Stimulated activated naive CD4-positive, alpha-beta T cell (primary cell): ENCODE measurements around the gene CDH4.
"Not testable (repeated sequence)": the region's sequence is repeated elsewhere in the genome, so short reads cannot be mapped to it uniquely, and the experiment has no call there.

Source experiments
- DNase-seq, 6 experiments: peaks; one replicate each; lab custom pipeline; 2025; lab: John Stamatoyannopoulos, UW

The CDH4 gene

DNA sequence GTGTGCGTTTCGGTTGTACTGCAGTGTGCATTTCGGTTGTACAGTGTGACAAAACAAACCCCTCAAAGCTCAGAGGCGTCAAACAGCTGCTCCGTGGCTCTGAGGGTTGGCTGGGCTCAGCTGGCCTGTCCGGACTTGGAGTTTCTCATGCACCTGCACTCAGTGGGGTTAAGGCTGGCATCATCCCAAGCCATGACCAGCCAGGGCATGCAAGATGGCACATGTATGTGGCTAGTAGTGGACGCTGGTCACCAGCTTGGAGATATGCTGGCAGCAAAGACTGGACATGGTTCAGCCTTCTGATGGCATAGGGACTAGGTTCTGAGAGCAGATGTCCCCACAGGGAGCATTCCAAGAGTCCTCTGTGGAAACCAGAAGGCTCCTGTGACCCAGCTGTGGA lies 187.2 kb downstream of the CDH4 start:
- no peak for DNase-seq

DNA sequence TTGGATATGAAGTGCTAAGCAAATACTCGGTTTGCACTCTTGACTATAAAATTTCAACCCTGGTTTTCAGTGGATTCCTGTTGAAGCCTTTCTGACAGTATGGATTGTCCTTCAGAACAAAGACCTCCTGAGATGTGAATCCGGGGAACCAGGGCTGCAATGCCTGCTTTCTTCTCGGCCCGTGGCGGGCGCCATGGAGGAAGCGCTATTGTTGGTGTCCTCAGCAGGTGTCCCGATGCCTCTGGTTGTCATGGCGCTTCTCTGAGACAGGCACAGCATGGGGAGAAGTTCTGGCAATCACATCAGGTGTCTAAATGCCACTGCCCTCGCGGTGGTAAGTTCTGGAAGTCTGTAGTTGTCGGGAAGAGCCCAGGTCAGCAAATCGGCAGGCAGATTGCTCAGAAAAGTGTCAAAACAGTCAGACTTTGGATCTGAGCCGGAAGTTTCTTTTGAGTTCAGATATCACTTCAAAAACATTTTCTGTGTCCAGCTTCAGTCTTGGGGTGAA lies 188.5 kb downstream of the CDH4 start:
- DNase-seq, result no peak

DNA sequence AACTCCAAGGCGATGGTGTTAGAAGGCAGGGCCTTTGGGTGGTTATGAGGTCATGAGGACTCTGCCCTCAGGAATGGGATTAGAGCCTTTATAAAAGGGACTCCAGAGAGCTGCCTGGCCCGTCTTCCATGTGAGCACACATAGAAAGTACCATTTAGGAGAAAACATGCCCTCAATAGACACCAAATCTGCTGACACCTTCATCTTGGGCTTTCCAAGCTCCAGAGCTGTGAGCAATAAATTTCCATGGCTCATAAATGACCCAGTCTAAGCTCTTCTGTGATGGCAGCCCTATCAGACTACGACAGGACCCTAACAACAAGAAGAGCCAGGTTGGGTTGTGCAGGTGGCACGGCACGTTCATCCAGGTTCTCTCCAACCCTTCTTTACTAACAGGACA lies 189.5 kb downstream of the CDH4 start:
- DNase-seq, result no peak

DNA sequence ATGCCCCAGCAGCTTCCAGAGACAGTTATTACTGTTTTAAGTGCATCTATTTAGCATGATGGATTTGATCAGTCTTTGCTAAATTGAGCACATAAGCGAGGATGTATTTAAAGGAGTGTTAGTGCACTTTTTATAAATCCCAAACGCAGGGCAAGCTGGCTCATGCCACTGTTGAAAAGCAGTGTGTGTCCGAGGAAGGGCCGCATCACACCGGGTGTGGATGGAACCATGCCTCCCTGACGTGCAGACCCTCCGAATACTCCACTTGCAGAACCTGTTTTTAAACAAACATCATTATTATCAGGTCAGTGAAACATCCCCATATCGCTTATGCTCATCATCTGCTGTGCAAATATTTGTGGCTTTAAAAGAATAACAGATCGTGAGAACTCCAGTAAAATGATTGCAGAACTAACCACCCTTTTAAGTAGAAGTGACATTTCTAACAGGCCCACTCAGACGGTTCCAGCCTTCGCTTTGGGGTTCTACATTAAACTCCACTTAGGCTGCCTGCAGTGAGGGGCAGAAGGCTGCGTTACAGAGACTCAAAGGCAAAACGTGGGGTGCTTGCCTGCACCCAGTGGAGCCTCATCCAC lies 190.1 kb downstream of the CDH4 start:
- no peak for DNase-seq

DNA sequence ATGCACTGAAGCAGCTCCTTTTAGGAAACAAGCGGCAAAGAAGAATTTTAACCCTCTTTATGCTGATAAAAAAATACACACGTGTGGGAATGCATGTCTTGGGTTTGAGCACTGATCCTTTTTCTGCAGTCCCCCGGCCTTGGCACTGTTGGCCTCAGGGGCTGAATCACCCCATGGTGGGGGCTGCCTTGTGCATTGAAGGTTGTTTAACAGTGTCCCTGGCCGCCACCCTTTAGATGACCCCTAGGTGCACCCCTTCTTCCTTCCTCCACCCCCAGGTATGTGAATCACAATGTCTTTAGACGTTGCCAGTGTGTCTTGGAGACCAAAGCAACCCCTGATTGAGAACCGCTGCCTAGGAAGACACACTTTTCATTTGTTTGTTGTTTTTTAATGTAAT lies 190.7 kb downstream of the CDH4 start:
- no peak for DNase-seq

DNA sequence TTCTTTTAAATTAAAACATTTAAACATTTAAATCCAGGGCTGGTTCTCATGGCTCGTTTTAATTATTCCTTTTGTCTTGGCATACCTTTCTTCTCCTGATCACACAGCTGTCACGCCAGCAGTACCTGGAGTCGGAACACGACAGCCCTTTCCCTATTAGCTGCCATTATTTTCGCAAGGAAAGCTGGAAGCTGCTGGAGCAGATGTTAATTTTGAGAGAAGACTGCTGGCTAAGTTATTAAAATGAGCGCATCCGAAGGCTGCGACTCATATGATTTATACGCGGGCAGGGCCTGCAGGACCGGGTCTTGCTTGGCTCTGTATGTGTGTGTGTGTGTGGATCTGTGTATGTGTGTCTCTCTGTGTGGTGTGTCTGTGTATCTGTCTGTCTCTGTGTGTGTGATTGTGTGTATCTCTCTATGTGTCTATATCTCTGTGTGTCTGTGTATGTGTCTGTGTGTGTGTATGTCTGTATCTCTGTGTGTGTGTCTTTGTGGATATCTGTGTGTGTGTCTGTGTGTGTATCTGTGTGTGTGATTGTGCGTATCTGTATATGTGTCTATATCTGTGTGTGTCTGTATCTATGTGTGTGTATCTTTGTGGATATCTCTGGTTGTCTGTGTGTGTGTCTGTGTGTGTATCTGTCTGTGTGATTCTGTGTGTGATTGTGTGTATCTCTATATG lies 191.5 kb downstream of the CDH4 start:
- no peak for DNase-seq

DNA sequence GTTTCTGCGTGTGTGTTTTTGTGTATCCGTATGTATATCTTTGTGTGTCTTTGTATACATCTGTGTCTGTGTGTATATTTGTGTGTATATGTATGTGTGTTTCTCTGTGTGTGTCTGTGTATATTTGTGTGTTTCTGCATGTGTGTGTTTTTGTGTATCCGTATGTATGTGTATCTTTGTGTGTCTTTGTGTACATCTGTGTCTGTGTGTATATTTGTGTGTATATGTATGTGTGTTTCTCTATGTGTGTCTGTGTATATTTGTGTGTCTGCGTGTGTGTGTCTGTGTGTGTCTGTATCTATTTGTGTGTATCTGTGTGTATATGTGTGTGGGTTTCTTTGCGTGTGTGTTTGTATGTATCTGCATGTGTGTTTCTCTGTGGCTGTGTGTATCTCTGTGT lies 192.6 kb downstream of the CDH4 start:
- DNase-seq, result no peak

DNA sequence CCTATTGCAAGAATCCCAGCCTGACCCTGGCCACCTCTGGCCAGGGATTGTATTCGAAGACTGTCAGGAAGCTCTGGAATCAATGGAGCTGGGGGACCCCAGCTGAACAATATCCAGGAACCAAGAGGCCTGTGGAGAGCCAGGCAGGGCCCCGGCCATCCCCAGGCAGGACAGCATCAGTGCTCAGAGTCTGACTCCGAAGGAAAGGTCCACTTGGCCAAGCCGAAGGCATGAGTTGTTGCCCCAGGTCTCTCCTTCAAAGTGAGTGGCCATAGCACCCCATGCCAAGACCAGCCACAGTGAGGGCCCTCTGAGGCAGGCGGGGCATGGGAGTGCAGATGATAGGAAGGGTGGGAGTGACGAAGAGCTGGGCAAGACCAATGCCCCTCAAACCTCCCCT lies 193.1 kb downstream of the CDH4 start:
- DNase-seq, result no peak

DNA sequence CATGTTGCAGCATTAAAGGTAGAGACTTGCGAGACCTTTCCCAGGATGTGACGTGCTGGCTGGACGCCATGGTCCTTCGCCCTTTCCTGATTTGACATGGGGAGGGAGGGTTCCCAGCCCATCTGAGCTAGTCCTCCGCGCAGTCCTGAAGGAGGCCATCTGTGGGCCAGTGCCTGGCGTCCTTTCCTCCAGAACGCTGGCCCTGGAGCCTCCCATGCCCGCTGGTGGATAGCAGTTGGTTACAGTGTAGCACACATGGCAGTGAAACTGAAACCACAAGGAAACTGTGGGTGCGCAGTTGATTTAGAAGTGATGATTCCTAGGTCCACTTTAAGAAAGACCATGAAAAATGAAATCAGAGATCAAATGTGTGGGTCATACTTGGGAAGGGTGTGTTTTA lies 193.7 kb downstream of the CDH4 start:
- no peak for DNase-seq

DNA sequence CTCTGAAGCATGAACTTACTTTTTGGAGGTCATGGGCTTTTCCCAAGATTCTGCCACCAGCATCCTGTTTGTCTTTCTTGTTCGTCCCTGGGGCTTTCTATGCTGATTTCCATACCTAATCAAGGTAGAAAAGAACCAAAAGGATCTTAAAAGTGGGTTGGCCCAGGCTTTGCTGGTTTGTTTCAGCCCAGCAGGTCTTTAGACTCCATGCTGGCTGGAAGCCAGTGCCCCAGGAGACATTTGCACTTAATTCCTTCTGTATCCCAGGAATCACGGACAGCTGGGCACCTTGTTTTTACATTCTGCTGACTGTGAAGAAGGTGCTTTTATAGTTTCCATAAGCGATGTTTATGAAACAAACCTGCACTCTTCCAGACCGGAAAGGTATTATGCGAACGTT lies 195.9 kb downstream of the CDH4 start:
- DNase-seq, result no peak

DNA sequence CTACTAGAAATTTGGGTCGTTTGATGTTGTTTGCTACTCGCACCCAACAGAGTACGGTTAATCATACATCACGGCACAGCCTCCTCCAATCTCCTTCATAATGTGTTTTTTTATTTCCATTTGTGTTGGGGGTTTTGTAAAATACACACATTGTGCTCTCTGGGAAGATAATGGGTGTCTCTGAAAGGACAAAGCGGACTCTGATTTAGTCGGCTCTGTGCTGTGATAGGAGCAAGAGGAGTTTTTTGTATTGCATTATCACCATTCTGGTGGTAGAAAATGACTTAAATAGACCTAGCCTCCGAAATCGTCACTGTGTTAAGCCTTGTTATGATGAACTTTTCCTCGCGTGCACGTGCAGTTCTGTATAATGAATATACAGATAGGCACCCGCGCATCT lies 196.3 kb downstream of the CDH4 start:
- DNase-seq, result no peak

DNA sequence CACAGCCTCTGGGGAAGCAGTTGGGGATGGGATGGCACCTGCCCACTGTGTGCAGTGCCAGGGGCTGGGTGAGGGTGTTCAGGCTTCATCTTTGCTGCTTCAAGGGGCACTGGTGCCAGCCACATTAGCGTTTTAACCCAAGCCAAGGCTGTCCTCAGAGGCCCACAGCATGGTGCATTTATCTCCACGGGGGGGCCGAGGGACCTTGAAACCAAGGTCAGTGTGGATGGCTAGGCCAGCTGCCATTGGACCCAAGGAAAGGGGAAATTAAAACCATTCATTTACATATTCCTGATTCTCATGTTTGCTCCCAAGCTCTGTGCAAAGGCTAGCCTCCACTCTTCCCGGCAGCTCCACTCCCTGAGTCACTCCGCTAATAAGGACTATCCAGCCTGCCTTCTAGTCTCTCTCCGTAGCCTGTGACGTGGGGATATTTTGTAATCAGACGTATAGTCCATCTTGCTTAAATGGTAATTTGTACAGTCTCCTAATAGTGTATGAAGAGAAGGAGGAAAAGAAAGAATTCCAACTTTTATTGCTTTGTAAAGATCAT lies 197.1 kb downstream of the CDH4 start:
- DNase-seq, result no peak

DNA sequence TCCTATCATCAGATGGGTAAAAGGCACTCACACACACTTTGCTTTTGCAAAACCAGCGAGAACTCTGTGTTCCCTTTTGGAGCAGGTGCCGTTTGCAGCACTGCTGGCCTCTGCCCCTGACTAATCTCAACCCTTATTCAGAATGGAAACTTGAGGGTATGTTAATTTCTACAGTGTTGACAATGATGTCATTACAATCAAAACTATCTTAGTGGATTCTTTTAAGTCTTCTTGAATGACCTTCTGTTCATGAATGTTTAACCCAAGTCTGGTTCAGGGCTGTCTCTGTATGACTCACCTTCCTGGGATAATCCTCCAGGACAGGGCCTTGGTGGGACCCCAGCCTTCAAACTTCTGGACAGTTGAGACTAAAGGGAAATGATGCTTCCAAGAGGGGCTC lies 197.9 kb downstream of the CDH4 start:
- no peak for DNase-seq

DNA sequence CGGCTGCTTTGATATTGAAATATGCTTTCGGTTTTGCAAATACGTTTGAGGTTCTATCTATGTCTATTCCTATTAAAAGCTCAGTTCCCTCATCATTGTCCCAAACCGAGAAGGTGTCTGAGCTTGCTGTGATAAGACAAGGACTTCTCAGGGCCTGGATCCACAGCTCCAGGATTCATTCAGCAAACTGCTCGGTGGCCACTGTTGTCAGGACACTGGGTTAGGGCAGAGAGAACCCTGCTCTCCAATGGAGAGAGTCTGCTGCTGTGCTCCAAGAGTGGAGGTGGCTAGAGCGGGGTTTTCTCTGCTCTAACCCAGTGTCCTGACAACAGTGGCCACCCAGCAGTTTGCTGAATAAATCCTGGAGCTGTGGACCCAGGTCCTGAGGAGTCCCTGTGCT lies 198.5 kb downstream of the CDH4 start:
- no peak for DNase-seq

DNA sequence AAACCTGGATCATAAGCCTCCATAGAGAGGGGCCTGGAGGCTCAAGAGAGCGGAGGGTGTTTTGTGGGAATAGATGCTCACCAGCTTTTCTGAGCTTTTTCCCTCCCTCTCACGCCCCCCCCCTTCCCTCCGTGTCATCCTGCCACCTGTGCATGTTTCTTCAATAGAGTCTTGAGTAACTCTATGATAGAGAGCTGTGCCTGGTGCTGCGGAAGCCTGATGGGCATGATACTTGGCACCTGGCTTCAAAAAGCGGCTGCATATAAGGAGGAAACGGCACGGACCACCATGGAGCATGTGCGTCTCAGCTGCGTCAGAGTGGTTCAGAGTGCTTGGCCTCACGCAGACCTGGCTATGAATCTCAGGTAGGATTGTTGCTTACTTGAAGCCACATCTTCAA lies 198.9 kb downstream of the CDH4 start:
- DNase-seq, result no peak

DNA sequence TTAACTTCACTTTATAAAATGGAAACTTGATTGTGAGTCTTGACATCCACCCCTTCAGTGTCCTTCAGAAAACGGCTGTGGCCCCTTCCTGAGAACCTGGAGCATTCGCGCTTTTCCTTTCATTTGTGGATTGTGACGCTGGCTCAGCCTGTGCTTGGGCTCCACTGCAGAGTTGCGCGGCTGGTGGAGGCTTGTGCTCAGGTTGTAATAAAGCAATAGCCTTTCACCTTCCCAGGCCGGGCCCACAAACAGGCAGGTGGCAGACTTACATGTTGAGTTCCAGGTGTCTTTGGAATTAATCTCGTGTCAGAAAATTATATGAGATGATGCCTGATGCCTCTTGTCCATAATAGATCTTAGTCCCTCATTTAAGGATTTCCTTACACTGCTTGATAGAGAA lies 199.9 kb downstream of the CDH4 start:
- DNase-seq, result no peak

DNA sequence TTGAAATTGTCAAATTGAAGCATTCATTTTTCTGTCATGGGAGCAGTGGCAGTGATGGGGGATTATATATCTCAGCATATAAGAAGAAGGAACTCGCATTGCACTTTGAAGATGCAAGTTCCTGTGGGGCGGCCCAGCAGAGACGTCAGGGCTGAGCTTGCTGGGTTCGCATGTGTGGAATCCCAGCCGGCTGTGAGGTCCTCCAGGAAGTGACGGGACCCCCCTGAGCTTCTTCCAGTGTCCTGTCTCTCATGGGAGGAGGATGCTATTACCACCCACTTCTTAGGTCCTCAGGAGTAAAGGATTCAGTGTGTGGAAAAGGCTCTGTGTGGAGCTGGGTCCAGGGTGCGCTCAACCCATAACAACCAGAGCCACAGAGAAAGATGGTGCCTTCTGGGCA lies 201.2 kb downstream of the CDH4 start:
- no peak for DNase-seq

DNA sequence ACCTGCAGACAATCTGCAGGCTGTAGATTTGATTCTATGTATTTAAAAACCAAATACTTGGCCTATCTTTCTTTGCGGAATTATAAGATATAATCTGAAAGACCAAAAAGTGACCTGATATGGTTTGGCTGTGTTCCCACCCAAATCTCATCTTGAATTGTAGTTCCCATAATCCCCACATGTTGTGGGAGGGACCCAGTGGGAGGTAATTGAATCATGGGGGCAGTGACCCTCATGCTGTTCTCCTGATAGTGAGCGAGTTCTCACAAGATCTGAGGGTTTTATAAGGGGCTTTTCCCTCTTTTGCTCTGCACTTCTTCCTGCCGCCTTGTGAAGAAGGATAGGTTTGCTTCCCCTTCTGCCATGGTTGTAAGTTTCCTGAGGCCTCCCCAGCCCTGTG lies 201.6 kb downstream of the CDH4 start:
- not testable (repeated sequence) for DNase-seq

DNA sequence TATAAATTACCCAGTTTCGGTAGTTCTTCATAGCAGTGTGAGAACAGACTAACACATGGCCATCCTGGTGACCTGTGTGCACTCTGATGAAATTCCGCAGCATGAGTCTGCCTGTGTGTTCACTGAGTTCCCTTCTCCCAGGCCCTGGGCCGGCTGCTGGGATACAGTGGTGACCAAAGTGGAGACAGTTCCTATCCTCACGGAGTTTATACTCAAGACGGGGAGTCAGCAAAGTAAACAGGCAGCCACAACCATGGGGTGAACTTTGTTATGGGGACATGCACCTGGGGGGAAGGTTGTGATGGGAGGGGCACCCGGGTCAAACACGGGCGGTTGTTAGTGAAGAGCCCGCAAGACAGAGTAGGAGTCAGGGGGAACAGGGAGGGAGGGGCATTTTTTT lies 202.0 kb downstream of the CDH4 start:
- no peak for DNase-seq

DNA sequence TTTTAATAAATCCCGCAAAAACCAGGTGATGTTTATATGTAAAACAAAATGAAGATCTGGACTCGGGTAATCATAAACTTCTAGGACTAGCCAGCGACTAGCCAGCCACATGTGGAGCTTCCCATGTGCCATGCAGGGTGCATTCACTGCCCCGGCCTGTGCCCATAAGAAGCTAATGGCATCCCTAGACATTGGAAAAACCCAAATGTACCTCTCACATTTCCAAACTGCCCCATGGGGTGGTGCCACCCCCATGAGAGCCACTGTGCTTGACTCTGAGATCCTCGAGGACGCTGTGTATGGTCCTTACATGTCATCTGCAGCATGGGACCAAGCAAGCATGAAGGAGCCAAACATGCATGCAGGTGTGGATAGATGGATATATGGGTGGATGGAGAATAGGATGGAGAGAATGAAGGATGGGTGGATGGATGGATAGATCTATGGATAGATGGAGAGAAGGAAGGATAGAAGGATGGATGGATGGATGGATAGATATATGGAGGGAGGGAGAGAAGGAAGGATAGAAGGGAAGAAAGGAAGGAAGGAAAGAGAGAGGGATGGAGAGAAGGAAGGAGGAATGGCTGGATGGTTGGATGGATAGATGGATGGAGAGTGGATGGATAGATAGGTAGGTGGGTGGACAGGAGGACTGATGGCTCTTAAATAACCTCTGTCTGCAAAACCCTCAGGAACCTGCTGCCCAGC lies 203.6 kb downstream of the CDH4 start:
- no peak for DNase-seq

DNA sequence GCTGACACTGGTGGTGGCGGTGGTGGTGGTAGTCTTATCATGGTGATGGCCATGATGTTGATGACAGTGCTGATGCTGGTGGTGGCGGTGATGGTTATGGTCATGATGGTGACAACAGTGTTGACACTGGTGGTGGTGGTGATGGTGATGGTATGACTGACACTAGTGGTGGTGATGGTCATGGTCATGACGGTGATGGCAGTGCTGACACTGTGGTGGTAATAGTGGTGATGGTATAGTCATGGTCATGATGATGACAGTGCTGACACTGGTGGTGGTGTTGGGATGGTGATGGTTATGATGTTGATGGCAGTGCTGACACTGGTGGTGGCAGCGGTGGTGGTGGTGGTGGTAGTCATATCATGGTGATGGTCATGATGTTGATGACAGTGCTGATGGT lies 205.7 kb downstream of the CDH4 start:
- DNase-seq, result no peak

DNA sequence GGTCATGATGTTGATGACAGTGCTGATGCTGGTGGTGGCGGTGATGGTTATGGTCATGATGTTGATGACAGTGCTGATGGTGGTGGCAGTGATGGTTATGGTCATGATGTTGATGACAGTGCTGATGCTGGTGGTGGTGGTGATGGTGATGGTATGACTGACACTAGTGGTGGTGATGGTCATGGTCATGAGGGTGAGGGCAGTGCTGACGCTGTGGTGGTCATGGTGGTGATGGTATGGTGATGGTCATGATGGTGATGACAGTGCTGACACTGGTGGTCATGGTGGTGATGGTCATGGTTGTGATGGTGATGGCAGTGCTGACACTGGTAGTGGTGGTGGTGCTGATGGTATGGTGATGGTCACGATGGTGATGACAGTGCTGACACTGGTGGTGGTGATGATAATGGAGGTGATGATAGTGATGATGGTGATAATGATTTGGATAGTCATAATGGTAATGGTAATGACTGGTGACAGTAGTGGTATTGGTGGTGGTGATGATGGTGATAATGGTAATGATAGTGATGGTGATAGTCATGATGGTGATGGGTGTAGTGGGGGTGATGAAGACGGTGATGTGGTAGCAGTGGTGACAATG lies 206.2 kb downstream of the CDH4 start:
- no peak for DNase-seq

DNA sequence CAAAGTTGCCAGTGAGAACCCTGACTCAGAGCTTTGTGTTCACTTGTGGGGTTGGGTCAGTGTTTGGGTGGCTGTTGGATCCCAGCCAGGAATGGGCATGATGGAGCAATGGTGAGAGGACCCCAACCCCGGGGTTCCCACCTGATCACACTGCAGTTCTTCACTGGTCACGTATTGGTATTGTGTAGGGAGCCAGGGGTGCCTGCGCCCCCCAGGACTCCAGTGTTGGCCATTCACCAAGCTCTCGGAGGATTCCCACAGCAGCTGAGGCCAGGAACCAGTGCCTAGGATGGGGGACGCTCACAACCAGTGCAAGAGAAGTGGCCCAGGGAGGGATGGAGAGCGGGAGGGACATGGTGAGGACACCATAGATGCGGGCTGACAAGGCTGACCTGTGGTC lies 207.2 kb downstream of the CDH4 start:
- no peak for DNase-seq
